Adipocyte (in vitro differentiated cells): Measurements from ENCODE around the gene CALR3.
A peak's percentile ranks its signal among the peaks of the same experiment; 100 is the strongest.

Experiments
- DNase-seq: peaks from one replicate; pipeline ENCODE4 v3.0.0-alpha.2; 2015; ENCODE audit warnings: low read depth
- H3K27me3 ChIP-seq: replicated peaks from 2 replicates; pipeline ENCODE4 v1.7.0; 2013; ENCODE audit warnings: mild to moderate bottlenecking, low read length, moderate library complexity; ENCODE audit not compliant: control insufficient read depth, insufficient read depth
- H3K36me3 ChIP-seq: 2 replicates; pipeline ENCODE4 v1.7.0; 2013; ENCODE audit warnings: low read length, mild to moderate bottlenecking, moderate library complexity; ENCODE audit not compliant: control insufficient read depth, insufficient read depth, severe bottlenecking
- H3K4me1 ChIP-seq: 2 replicates; pipeline ENCODE4 v1.7.0; 2013; ENCODE audit warnings: mild to moderate bottlenecking, low read length, moderate library complexity; ENCODE audit not compliant: control insufficient read depth, insufficient read depth
- H3K4me3 ChIP-seq: 2 replicates; pipeline ENCODE4 v1.7.0; 2013; ENCODE audit warnings: mild to moderate bottlenecking, low read length, moderate library complexity
- H3K9ac ChIP-seq: 2 replicates; pipeline ENCODE4 v1.7.0; 2013; ENCODE audit warnings: mild to moderate bottlenecking, low read length, moderate library complexity
- H3K9me3 ChIP-seq: 2 replicates; pipeline ENCODE4 v1.7.0; 2013; ENCODE audit warnings: mild to moderate bottlenecking, low read length, moderate library complexity; ENCODE audit not compliant: control insufficient read depth

Gene CALR3

DNA sequence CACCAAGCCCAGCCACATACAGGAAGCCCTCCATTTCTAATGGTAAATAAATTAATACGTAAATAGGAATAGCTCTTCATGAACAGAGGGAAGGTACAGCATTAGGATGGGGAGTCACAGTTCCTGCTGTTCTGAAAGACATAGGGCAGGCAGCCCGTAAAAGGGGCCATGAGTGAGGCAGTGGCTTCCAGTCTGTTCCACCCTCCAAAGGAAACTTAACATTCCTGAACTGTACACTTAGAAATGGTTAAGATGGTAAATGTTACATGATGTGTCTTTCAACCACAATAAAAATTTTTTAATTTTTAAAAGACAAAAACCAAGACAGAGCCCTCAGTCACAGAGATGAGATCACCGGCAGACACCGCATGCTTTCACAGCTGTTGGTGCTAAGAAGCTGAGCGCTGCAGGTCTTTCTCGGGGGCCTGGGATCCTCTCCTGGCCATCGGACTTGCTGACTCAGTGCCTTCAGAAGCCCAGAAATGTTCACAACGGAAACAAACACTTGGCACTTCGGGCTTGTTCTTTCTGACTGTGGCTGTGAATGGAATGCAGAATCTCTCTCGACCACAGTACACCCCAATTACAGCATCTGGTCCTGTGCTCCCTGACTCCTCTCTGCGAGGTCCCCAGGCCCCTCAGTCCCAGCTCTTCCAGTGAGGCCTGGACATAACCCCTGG, 60.6 kb downstream of the CALR3 start:
- Histone ChIP-seq H3K4me3 (peak overlapping the region; percentile 12), H3K4me1 (peaks cover 28% of the 10 kb centered on the region), H3K9me3 (no peaks in the 10 kb centered on the region), H3K36me3 (peaks cover 63% of the 10 kb centered on the region), H3K9ac (peak overlapping the region; percentile 43), H3K27me3 (no peaks in the 10 kb centered on the region)
- peak; percentile 72 for DNase-seq

DNA sequence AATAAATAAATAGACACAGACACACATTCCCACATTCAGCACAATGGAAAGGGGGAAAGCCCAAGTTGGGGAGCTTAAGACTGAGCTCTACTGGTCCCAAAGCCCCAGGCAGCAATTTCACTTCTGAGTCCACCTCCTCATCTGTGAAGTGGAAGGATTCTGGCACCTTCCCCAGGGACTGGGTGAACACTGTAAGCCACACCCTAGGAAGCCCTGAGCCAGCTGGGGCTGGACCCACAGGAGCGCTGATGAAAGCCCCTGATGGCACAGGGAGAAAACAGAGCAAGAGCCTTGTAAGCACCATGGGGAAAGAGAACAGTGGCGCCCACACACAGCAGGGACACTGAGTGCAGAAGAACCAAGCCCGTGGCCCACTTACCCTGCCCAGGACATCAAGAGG, 62.0 kb downstream of the CALR3 start:
- Histone ChIP-seq H3K9ac (no peak overlapping the region), H3K36me3 (peaks cover 67% of the 10 kb centered on the region), H3K4me1 (peaks cover 28% of the 10 kb centered on the region), H3K27me3 (no peaks in the 10 kb centered on the region), H3K9me3 (no peaks in the 10 kb centered on the region), H3K4me3 (no peak overlapping the region)
- no peak for DNase-seq

DNA sequence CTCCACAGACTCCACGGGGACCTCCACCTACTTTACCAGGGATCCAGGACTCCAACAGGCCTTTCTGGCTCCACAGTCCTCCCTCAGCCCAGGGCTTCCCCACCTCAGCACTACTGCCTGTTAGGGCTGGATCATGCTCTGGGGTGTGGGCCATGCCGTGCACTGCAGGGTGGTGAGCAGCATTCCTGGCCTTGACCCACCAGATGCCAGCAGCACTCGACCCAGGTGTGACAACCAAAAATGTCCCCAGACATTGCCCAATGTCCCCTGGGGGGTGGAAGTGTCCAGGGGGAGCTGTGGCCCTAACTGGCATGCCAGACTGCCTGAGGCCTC, 66.2 kb downstream of the CALR3 start:
- peaks cover 7% of the 10 kb centered on the region for H3K4me1 ChIP-seq
- no peak overlapping the region for H3K9ac ChIP-seq
- DNase-seq: no peak
- no peak overlapping the region for H3K4me3 ChIP-seq
- H3K36me3 ChIP-seq: peaks cover 75% of the 10 kb centered on the region
- no peaks in the 10 kb centered on the region for H3K27me3 ChIP-seq
- no peaks in the 10 kb centered on the region for H3K9me3 ChIP-seq

DNA sequence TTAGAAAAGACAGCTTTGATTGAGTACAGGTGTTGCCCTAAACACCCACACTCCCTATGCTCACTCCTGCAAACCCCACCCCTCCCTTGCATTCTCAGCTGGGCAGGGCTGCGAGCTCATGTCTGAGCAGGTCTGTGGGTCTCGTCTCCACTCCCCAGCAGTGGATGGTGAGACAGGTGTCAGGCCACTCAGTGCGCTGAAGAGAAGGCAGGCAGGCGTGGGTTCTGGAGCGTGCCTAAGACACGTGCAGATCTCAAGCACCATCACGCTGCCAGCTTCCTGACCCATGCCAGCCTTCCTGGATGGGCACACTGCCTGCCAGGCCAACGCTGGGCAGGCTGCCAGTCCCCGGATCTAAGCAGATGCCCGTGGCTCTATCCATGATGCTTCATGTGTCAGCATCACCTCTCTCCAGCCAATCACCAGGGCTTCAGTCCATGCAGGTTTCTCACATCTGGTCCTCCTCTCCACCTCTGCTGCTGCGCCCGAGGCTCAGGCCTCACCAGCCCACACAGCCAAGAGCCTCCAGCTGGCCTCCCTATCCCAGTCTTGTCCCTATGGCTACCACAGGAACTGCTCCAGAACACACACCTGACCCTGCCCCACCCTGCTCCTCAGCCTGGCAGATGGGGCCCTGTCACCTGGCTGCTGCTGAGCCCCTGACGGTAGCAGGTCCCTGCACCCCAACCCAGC, 66.8 kb downstream of the CALR3 start:
- Histone ChIP-seq H3K36me3 (peaks cover 75% of the 10 kb centered on the region), H3K4me1 (peaks cover 2% of the 10 kb centered on the region), H3K9ac (no peak overlapping the region), H3K4me3 (no peak overlapping the region), H3K27me3 (no peaks in the 10 kb centered on the region), H3K9me3 (no peaks in the 10 kb centered on the region)
- DNase-seq: no peak
